RWPE2 (cell line): ENCODE results near the gene MYL12B.
A peak's percentile ranks its signal among the peaks of the same experiment; 100 is the strongest.

Source experiments
- ATAC-seq: fragments of 200-7000 bp; cut with Tn5 transposase; 3 replicates; pipeline ENCODE4 v1.9.1; 2021; ENCODE audit warnings: low read depth
- DNase-seq: peaks from one replicate; pipeline ENCODE4 v3.0.0-alpha.2; 2020; ENCODE audit warnings: low spot score
- H3K27ac ChIP-seq: fragments of 450-650 bp; 2 replicates; pipeline ENCODE4 v1.5.1; 2017; ENCODE audit warnings: mild to moderate bottlenecking; ENCODE audit not compliant: poor library complexity, severe bottlenecking
- H3K27me3 ChIP-seq: fragments of 250-450 bp; sonication (Bioruptor Pico); 2 replicates; pipeline ENCODE4 v1.5.1; 2021; ENCODE audit warnings: mild to moderate bottlenecking, moderate library complexity; ENCODE audit not compliant: insufficient read depth, poor library complexity, severe bottlenecking
- H3K36me3 ChIP-seq: fragments of 250-450 bp; sonication (Bioruptor Pico); 2 replicates; pipeline ENCODE4 v1.5.1; 2020; ENCODE audit warnings: low read depth, mild to moderate bottlenecking, moderate library complexity
- H3K4me1 ChIP-seq: fragments of 250-450 bp; sonication (Bioruptor Pico); 2 replicates; pipeline ENCODE4 v1.5.1; 2021; ENCODE audit warnings: mild to moderate bottlenecking, moderate library complexity; ENCODE audit not compliant: insufficient read depth, poor library complexity, severe bottlenecking
- H3K4me3 ChIP-seq: fragments of 250-450 bp; sonication (Bioruptor Pico); 2 replicates; pipeline ENCODE4 v1.5.1; 2021; ENCODE audit warnings: mild to moderate bottlenecking, moderate library complexity; ENCODE audit not compliant: severe bottlenecking
- H3K9me3 ChIP-seq: fragments of 250-450 bp; sonication (Bioruptor Pico); 2 replicates; pipeline ENCODE4 v1.5.1; 2021; ENCODE audit warnings: mild to moderate bottlenecking, moderate library complexity; ENCODE audit not compliant: severe bottlenecking
- TF ChIP-seq, protein P1 (sequence below): fragments of 450-650 bp; IDR thresholded peaks from one replicate; pipeline ENCODE4 v1.5.1; 2017; ENCODE audit warnings: mild to moderate bottlenecking, moderate library complexity; ENCODE audit not compliant: poor library complexity, severe bottlenecking

The MYL12B gene

GRCh38 chr18:3230401-3231334 lies 31.3 kb upstream of the MYL12B start:
- Histone ChIP-seq H3K27ac (no peak overlapping the region), H3K36me3 (no peaks in the 10 kb centered on the region), H3K27me3 (no peaks in the 10 kb centered on the region), H3K9me3 (no peaks in the 10 kb centered on the region), H3K4me1 (no peaks in the 10 kb centered on the region), H3K4me3 (no peak overlapping the region)
- TF ChIP-seq, protein P1, sequence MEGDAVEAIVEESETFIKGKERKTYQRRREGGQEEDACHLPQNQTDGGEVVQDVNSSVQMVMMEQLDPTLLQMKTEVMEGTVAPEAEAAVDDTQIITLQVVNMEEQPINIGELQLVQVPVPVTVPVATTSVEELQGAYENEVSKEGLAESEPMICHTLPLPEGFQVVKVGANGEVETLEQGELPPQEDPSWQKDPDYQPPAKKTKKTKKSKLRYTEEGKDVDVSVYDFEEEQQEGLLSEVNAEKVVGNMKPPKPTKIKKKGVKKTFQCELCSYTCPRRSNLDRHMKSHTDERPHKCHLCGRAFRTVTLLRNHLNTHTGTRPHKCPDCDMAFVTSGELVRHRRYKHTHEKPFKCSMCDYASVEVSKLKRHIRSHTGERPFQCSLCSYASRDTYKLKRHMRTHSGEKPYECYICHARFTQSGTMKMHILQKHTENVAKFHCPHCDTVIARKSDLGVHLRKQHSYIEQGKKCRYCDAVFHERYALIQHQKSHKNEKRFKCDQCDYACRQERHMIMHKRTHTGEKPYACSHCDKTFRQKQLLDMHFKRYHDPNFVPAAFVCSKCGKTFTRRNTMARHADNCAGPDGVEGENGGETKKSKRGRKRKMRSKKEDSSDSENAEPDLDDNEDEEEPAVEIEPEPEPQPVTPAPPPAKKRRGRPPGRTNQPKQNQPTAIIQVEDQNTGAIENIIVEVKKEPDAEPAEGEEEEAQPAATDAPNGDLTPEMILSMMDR = no peak
- 0 out of 3 replicates have a peak, but pooled peaks have one; percentile 31 for ATAC-seq
- no peak for DNase-seq

DNA sequence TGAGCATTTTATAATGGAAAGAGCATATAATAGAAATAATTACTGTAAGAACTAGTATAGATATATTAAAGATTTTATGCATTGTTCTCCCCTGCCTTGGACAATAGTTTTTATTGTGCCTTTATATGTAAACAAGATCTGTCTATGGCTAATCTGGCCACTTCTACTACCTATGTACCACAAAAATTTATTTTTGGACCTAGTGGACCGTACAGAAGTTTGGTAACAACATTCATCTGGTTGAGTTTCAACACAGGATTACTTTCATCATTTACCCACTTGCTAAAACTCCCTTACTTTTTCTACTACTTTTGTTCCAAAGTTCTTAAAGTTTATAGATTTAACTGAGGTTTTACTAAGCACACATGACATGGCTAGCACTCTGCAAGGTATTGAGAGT lies 28.9 kb upstream of the MYL12B start:
- no peak overlapping the region for H3K27ac ChIP-seq
- TF ChIP-seq, protein P1 = no peak

DNA sequence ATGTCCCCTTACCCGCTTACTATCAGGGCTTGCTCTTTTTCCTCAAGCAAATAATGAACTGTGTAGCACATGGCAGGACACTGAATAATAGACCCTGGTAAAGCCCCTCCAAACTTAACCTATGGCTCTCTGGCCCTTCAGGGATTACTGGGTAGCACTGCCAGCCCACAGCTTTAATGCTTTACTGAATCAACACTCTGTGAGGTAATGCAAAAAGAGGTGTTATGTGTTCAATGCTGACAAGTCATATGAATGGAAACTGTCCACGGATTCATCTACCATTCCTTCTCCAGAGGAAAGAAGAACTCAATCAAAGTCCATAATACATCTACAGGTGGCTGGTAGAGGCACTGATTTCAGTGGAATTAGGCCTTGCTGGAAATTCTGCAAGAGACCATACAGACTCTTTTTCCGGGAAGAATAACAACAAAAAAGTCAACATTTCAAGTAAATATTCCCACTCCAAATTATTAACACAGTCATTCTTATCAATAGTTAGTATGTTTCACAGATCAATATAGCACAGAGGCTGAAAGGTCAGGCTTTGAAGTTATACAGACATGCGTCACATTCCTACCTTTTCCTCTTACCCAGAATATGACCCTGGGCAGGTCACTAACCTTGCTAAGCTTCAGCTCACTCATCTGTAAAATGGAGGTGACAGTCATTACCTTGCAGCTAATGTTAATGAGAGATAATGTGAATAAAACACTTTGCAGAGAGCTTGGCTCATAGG lies 28.3 kb upstream of the MYL12B start:
- no peak overlapping the region for H3K27ac ChIP-seq
- H3K27me3 ChIP-seq = no peaks in the 10 kb centered on the region
- peaks cover 4% of the 10 kb centered on the region for H3K4me1 ChIP-seq
- TF ChIP-seq, protein P1 = no peak
- H3K4me3 ChIP-seq = no peak overlapping the region
- DNase-seq (no peak), ATAC-seq (no peak)
- no peaks in the 10 kb centered on the region for H3K36me3 ChIP-seq
- H3K9me3 ChIP-seq = no peaks in the 10 kb centered on the region

More for the DNA sequence above, 28.9 kb upstream of the MYL12B start:
- Histone ChIP-seq H3K36me3 (no peaks in the 10 kb centered on the region), H3K4me3 (no peak overlapping the region), H3K9me3 (no peaks in the 10 kb centered on the region), H3K4me1 (peaks cover 4% of the 10 kb centered on the region), H3K27me3 (no peaks in the 10 kb centered on the region)
- DNase-seq = no peak
- no peak for ATAC-seq

DNA sequence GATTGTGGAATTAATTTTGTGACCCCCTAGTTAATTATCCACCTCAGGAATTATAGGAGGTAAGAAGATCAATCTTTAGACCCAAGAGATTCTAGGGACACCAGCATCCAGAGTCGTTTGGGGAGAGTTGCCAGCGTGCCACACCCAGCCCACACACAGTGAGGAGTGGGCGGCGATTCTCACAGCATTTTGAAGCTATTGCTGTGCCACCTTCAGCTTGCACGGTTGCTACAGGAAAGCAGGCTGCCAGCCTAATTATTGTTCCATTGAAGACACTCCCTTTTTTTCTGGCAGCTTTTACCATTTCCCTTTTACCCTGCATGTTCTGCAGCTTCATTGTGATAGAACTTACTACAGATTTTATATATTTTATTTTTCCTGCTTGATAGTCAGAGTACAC lies 27.5 kb upstream of the MYL12B start:
- ATAC-seq = no peak
- H3K4me1 ChIP-seq = peaks cover 4% of the 10 kb centered on the region
- TF ChIP-seq, protein P1 = no peak

More for the DNA sequence above, 27.5 kb upstream of the MYL12B start:
- Histone ChIP-seq H3K9me3 (no peaks in the 10 kb centered on the region), H3K36me3 (no peaks in the 10 kb centered on the region), H3K4me3 (no peak overlapping the region), H3K27me3 (no peaks in the 10 kb centered on the region), H3K27ac (no peak overlapping the region)
- DNase-seq = no peak
